ENCODE measurements around the gene RAB26.
"Not testable (repeated sequence)": the region's sequence is repeated elsewhere in the genome, so short reads cannot be mapped to it uniquely, and the experiment has no call there.

- not testable (repeated sequence) for TF ChIP-seq POLR2A (IDR thresholded peaks at IDR 0.05; ENCODE audit: low read length); GATA1 (IDR thresholded peaks at IDR 0.05; ENCODE audit: low read depth, low read length)
Observed at GRCh38 chr16:2107121-2107790, 41.2 kb upstream of the RAB26 start.
